HG03442 (cell line): ENCODE results near the gene PNMA6E.
"Not testable (repeated sequence)": the region's sequence is repeated elsewhere in the genome, so short reads cannot be mapped to it uniquely, and the experiment has no call there.

Experiments used
- ATAC-seq: cut with Tn5 transposase; IDR thresholded peaks from one replicate; pipeline ENCODE4 v1.9.1; 2021; ENCODE audit warnings: mild to moderate bottlenecking, moderate library complexity; ENCODE audit not compliant: unreplicated experiment

The PNMA6E gene

DNA sequence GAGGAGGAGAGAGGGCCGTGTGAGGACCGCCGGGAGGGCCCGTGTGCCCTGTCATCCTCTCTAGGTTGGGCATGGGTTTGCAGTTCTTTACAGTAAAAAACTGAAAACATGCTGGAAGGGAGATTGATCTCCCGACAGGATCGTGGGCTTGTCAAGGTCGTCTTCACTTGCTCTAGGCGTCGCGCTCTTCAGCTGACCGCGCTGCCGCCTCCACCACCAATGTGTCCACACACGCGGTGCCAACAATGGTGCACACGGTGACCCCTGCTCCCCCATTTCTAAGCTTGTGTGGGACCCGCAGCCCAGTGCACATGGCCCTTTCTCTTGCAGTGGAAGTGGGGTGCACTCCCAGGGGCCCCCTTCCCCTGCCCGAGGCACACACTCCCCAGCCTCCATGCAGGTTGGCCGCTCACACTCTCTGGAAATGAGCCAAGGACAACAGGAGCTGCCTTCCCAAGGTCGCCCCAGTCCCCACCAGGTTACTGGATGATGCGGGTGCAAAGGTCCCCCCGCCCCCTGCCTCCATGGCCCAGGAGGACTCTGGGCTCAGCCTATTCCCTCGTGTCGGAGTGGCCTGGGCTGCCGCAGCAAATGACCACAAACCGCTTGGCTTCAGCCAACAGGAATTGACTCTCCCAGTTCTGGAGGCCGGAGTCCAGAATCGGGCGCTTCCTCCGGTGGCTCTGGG lies 8.4 kb upstream of the PNMA6E start:
- no peak for ATAC-seq

DNA sequence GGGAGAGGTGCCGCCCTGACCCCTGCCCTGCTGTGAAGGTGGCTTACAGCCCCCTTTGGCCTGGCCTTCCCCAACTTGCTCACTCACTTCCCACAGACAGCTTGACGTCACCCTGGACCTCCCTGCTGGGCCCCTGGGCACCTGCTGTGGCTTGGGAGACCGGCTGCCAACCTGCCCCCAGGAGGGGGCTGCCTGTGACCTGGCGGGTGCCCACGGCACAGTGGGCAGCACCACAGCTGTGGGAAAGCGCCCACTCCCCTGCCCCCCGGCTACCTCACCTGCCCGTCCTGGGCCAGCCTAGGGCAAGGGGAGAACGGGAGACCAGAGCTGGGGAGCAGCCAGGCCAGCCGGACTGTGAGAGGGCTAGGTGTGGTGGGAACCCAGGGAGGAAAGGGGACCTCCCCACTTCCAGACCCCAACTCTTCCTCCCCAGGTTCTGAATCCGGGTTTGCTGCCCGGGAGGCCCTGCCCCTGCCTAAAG lies 7.8 kb upstream of the PNMA6E start:
- no peak for ATAC-seq

DNA sequence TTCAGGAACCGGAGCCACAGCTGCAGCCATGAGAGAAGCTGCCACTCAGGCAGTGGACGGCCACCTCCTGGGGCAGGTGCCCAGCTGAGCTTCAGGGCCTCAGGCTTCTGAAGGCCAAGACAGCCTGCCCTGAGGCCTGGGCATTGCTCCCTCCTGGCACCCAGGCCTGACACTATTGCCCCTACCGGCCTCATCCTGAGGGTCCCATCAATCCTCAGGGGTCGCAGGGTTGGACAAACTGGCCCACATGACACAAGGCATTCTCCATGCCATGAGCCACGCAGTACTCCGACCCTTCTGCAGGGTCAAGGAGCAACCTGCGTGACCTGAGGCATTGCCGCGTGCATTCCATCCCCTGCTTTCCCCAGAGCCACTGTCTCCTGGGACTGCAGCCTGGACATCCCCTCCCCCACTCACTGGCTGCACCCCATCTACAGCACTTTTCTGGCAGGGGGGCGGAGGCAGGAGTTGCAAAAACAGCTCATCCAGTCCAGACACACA lies 7.1 kb upstream of the PNMA6E start:
- ATAC-seq = no peak

DNA sequence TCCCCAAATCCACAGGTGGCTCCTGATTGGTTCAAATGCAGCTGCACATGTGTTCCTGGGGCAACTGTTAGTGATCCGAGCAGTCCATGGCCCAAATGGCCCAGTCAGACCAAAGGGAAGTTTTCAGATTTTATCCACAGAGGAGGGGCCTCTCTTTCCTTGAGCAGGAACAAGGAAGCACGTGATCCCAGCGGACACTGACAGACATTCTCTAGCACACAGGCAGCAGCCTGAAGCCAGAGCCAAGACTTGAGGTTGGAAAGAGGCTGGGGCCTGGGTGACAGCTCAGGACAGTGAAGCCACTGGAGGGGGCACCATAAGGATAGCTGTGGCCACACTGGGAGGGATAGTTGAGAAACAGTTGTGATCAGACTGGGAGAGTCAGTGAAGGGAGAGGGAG lies 6.6 kb upstream of the PNMA6E start:
- no peak for ATAC-seq

DNA sequence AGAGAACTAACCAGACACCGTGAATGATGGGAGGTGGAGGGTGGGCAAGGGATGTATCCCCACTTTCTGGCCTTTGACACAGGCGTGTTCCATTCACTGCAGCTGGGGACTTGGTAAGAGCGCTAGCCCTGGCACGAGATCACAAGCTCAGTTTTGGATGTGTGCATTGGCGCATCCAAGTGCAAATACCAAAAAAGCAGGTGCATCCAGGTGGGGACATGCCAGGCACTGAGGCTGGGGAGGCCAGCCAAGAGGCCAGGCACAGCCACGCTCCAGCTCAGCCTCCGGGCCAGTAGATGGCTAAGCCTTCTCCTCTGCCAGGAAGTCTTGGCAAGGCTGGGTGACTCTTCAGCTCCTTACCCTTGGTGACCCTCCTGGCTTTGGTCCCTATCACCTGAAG lies 5.8 kb upstream of the PNMA6E start:
- no peak for ATAC-seq

DNA sequence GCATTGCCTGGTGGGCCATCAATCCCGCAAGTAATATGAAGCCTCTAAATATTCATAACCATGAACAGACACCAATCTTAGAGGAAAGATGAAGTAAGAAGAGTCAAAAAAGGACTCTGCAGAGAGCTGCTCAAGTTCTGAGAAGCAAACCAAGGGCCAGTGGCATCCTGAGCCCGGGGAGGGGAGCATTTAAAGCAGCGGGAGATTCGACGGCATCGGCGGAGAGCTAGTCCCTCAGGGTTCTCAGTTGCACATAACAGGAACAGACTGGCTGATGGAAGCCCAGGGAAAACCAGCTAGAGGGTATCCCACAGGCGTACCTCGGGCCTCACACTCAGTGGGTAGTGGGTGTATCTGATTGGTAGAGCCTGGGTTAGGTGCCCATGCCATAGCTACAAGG lies 4.9 kb upstream of the PNMA6E start:
- ATAC-seq = no peak

DNA sequence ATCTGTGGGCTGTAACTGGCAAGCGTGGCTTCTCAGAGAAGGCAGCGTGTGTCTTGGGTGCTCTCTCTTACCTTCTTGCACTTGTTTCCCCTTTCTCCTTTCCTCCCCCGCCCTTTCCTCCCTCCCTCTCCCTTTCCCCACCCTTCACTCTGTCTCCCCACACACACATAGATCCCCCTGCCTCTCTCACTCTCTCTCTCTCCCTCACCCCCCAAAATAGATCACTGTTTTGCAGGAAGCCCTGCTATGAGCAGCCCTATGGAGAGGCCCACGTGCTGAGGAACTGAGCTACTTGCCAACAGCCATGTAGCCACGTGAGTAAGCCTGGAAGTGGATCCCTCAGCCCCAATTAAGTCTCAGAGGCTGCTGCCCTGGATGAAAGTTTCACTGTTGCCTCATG lies 4.3 kb upstream of the PNMA6E start:
- no peak for ATAC-seq

DNA sequence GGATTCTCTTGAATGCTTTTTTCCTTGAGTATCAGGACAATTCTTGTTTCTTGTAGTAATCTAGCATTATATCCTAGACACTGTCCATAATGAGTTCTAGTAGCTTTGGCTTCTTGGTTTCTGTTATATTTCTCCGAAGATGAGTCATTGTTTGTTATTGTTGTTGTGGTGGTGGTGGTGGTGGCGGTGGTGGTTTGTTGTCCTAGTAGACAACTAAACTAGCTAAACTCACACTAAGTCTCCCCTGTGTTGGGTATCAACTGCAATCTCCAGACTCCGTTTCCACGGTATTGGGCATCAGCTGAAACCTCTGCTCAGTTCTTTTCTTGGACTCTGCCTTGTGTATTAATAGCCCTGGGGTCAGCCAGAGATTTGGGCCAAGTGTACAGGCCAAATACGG lies 3.2 kb upstream of the PNMA6E start:
- ATAC-seq = not testable (repeated sequence)

DNA sequence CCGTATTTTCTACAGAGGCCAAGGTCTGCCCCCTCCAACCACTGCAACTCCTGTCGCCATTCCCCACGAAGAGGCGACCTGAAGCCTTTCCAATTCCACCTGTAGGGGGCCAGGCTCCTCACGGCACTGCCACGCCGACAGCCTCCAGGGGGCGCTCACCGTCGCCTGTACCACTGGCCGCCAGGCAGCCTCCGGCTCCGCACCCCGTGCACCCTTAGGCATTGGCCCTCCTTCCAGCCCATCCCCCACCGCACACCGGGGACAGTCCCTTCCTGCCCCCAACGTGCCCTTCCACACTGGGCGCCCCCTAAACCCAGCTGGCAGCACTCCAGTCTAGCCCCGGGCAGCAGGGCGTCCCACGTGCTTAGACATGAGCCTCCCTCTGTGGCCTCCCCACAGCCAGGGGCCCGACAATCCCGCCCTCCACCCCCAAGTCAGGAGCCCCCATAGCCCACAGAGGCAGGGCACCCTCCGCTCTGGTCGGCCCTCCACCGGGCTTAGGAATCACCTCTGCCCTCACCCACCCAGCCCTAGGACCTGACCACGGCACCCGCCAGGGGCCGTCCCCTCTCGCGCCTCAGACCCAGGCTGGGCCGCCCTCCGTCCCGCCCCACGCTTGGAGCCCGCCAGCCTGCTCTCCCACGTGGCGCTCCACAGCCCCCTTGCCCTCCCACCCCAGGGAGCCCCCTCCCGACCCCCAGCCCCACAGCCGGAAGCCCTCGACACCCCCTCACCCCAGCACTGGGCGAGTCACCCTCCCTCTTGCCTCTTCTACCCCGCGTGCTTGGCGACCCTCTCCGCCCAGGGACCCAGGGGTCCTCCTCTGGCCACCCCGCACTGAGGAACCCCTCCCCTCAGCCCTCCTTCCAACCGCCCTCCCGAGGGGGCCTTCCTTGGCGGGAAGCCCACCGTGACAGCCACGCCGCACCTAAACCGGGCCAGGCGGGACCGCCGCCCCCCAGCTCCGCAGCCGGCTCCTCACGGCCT lies 711 bp downstream of the PNMA6E start:
- ATAC-seq = peak; percentile 46

DNA sequence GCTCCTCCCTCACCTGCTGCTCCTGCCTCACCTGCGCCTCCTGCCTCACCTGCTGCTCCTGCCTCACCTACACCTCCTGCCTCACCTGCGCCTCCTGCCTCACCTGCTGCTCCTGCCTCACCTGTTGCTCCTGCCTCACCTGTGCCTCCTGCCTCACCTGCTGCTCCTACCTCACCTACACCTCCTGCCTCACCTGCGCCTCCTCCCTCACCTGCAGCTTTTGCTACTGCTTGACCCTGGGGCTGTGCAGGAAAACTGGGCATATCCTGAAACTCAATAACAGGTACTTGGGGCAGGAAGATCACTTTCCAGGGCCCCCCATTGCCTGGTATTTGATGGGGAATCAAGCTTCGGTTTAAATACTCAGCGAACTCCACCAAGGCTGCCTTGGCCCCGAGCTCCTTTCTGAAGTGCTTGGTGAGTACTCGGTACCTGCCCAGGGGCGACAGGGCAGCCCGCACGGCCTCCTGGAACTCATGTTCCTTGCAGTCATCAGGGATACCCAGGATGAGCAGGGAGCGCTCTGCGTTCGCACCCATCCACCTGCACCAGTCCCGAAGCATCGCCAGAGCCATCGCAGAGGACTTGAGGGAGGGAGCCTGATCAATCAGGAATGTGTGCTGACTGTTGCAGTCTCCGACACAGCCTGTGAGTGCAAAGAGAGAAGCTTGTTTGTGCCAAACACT lies 2.7 kb downstream of the PNMA6E start:
- ATAC-seq = no peak

DNA sequence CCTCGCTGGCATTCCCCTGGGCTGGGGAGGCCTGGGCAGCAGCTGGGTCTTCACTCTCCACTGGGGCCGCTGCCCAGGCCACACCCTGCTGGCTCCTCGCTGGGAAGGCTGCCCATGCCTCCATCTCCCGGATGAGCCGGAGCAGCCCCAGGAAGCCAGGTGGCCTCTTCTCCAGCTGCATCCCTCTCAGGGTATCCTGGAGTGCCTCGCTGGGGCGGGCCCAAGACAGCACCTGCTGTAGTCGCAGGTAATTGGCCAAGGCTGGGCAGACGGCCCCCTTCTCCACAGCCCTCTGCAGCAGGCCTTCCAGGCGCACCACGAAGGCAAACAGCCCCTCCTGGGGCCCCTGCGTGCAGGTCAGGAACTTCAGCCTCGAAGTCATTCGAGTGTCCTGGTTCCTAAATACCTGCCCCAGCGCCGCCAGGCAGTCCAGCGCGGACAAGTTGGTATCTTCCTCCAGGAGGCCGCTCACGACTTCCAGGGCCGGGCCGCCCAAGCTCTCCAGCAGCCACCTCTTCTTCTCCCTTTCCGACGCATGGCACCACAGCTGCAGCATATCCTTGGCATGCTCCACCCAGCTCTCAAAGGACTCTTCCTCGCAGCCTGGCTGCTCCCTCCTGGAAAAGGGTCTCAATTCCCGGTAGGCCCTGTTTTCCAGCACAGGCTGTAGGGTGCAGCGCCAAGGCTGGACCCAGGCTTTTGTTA lies 3.7 kb downstream of the PNMA6E start:
- no peak for ATAC-seq

DNA sequence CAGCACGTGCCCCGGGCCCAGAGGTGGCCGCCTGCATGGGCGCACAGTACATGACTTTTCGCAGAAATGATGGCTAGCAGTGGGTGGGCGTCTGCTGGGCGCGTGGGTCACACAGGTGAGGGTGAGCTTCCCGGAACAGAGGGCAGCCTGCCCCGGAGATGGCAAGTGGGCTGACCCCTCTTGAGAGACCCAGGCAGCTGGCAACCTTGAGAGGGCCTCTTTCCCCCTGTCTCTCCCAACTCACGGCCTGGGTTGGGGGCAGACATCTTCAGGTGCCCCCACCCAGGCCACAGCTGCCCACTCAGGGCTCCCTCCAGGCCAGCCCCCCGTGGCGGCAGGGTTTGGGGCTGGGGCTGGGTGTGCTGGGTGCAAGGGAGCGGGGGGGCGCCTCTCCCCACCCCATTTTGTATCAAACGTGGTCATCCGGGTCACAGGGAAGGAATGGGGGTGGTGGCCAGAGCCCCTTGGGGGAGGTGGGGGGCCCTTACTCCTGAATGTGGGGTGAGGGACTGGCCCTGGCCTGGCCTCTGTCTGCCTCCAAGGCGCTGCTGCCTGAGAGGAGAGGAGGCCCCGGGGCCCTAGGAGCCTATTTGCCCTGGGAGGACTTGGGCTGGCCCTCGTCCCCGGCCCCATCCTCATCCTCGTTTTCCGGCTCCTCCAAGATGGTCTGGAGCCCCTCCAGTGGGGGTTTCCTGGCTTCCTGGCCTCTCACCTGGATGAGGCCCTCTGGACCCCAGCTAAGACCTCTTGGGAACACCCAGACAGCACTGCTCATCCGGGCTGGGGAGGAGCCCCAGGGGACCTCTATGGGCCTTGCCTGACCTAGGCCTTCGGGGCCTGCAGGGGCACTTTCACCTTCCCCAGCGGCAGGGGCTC lies 4.6 kb downstream of the PNMA6E start:
- no peak for ATAC-seq

DNA sequence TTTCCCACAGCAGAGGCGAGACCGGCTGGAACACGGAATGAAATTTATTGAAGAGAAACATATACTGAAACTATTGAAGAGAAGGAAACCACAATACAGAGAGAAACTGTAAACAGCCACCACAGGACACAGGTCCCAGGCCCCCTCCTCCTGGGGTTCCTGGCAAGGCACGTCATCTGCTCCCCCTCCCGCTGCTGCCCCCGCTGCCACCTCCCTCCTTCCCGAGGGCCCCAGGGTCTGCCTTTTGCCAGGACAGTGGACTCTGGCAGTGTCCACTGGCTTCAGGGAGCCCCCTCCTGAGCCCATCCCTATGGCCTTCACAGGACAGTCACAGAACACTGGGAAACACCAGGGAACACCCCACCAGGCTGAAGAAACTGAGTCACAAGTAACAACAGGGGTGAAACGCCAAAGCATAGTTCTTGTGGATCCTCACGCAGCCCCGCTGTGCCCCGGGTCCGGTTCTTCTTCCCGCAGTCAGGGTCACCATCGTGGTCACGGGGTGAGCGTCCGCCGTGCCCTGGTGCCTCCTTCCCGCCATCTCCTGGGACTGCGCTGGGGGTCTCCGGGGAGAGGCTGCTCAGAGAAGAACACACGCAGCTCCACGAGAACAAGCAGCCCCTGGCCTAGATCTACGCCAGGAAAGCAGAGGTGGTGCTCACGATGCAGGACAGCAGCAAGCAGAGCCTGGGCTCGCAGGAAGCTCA lies 5.4 kb downstream of the PNMA6E start:
- ATAC-seq = no peak

DNA sequence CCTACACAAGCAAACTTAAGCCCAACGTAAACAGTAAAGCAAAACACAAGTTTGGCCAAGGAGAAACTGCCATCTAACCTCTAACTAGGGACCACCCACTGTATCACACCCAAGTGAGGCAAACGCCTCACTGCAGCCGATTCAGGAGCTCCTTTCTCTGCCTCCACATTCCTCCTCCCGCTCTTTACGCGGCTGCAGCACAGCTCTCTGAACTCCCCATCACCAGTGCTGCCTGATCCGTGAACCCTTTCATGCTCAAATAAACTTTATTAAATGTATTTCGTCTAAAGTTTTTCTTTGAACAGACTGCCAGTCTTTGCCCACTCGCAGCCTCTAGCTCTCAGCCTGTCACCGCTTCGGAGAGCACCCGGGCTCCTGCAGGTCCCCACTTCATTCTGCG lies 6.5 kb downstream of the PNMA6E start:
- no peak for ATAC-seq

DNA sequence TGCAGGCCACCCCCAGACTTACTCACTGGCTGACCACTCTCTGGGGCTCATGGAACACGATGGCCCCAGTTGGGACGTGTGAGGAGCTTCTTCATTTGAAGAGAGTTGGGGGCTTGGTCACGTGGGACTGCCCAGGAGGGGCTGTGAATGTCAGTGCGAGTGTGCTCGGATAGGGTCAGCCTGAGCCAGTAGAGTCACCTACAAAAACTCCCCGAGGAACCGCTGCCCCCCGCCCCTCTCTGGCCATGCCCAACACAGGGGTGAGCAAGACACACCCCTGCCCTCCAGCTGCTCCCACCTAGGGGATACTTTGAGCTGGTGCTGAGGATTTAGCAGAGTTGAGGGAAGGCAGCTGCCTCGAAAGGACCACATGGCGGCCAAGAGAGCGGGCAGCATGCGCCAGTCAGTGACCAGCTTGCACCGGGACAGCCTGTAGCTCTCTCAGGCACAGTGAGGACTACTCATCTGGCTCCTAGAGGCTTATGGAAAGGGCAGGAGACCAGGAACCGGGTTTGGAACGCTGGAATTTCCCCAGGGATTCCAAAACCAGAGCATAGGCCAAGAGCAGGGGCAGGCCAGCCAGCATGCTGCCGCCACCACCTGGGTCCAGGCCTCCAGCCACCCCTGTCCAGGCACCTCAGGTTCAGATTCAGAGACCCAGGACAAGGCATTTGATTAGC lies 8.4 kb downstream of the PNMA6E start:
- ATAC-seq = no peak

DNA sequence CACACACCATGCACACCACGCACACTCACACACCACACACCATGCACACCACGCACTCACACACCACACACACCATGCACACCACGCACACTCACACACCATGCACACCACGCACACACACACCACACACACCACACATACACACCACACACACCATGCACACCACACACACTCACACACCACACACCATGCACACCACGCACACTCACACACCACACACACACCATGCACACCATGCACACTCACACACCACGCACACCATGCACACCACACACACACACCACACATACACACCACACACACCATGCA lies 11.7 kb downstream of the PNMA6E start:
- not testable (repeated sequence) for ATAC-seq

DNA sequence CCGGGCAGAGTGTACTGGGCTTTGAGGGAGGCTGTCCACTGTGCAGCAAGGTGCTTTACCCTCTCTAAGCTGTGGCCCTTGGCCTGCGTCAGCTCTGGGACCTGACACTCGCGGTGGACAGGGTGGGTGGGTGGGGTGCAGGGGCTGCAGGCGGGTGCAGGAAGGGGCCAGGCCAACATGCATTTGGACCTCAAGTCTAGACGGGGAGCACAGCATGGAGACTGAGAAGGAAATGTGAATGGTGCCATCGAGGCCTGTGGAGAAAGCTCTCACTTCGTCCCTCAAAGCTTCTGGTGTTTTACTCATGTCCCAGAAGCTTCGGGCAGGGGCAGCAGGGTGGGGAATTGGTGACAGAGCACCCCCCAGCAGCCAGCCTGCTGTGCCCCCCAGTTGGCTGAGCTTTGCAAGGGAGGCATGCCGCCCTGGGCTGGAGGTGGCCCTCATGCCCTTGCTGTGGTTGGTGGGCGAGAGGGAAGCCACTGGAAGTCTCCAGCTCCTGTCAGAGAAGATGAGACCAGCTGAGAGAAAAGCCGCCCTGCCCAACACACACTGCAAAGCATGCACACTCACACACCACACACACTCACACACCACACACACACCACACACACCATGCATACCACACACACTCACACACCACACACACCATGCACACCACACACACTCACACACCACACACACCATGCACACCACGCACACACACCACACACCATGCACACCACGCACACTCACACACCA lies 12.3 kb downstream of the PNMA6E start:
- ATAC-seq = no peak
